ENCODE results near the gene MOB3A. TPM values are rescaled to one million over a fixed set of nuclear protein-coding genes. Genes with fewer than 3 reads are reported as not detected.

Gene MOB3A
- polyA plus RNA-seq, 1 donor (not counting 4 experiments of a cell fraction or from before 2014, with no cell fraction given): 34.2 TPM

GRCh38 chr19:2122982-2123381, 26.9 kb upstream of the MOB3A start:
- H3K9me1 ChIP-seq (ENCODE audit: control insufficient read depth, extremely low read depth, insufficient read depth, low read length): no peaks in the 10 kb centered on the region
- no peaks in the 10 kb centered on the region for H3K4me1 ChIP-seq (ENCODE audit: control insufficient read depth, extremely low read depth, insufficient read depth, low read length)
- no peak overlapping the region for H3K4me2 ChIP-seq (ENCODE audit: control insufficient read depth, extremely low read depth, insufficient read depth, low read depth, low read length)
- FAIRE-seq (no peak), DNase-seq (ENCODE audit: low read depth, low spot score) (no peak)
- no peaks in the 10 kb centered on the region for H3K27me3 ChIP-seq (ENCODE audit: control insufficient read depth, extremely low read depth, insufficient read depth, low read length)
- TF ChIP-seq CTCF (optimal IDR thresholded peaks at IDR 0.05 in 1 of 3, IDR thresholded peaks at IDR 0.05 in 1 of 3, conservative IDR thresholded peaks at IDR 0.05 in 1 of 3; ENCODE audit: extremely low read depth in 1 of 3, insufficient read depth in 2 of 3, low read length in 3 of 3) (no peak), EZH2 (IDR thresholded peaks at IDR 0.05; ENCODE audit: low read length) (no peak)
- dilution Hi-C loops (cut with MboI; ENCODE audit: extremely low pct_ligation_motif_present, low sequenced_read_pairs): no loop called here
- H3K79me2 ChIP-seq (ENCODE audit: control insufficient read depth, insufficient read depth, low read length): peaks cover 8% of the 10 kb centered on the region
- no peak overlapping the region for H2AFZ ChIP-seq (ENCODE audit: control insufficient read depth, low read length)
- H3K36me3 ChIP-seq (ENCODE audit: control insufficient read depth in 2 of 2, extremely low read depth in 1 of 2, insufficient read depth in 2 of 2, low read length in 2 of 2): peaks cover 43 to 46% of the 10 kb centered on the region in 2 experiments
- no peaks in the 10 kb centered on the region for H3K9me3 ChIP-seq (ENCODE audit: control insufficient read depth, low read depth, low read length)
- no peak overlapping the region for H3K9ac ChIP-seq (ENCODE audit: control insufficient read depth, extremely low read depth, insufficient read depth, low read length)
- H4K20me1 ChIP-seq (ENCODE audit: control insufficient read depth, extremely low read depth, insufficient read depth, low read length): peaks cover 1% of the 10 kb centered on the region
- H3K4me3 ChIP-seq (ENCODE audit: control insufficient read depth in 2 of 3, extremely low read depth in 1 of 3, insufficient read depth in 2 of 3, low read depth in 1 of 3, low read length in 3 of 3): no peak overlapping the region
- no peak overlapping the region for H3K27ac ChIP-seq (ENCODE audit: control insufficient read depth, insufficient read depth, low read length)

GRCh38 chr19:2122251-2122650, 26.1 kb upstream of the MOB3A start:
- no peaks in the 10 kb centered on the region for H3K4me1 ChIP-seq (ENCODE audit: control insufficient read depth, extremely low read depth, insufficient read depth, low read length)
- no peak overlapping the region for H3K9ac ChIP-seq (ENCODE audit: control insufficient read depth, extremely low read depth, insufficient read depth, low read length)
- H3K9me3 ChIP-seq (ENCODE audit: control insufficient read depth, low read depth, low read length): no peaks in the 10 kb centered on the region
- no peak overlapping the region for H3K27ac ChIP-seq (ENCODE audit: control insufficient read depth, insufficient read depth, low read length)
- no peak overlapping the region for H3K4me2 ChIP-seq (ENCODE audit: control insufficient read depth, extremely low read depth, insufficient read depth, low read depth, low read length)
- H4K20me1 ChIP-seq (ENCODE audit: control insufficient read depth, extremely low read depth, insufficient read depth, low read length): no peaks in the 10 kb centered on the region
- H3K79me2 ChIP-seq (ENCODE audit: control insufficient read depth, insufficient read depth, low read length): peaks cover 5% of the 10 kb centered on the region
- no peaks in the 10 kb centered on the region for H3K27me3 ChIP-seq (ENCODE audit: control insufficient read depth, extremely low read depth, insufficient read depth, low read length)
- H2AFZ ChIP-seq (ENCODE audit: control insufficient read depth, low read length): no peak overlapping the region
- H3K4me3 ChIP-seq (ENCODE audit: control insufficient read depth in 2 of 3, extremely low read depth in 1 of 3, insufficient read depth in 2 of 3, low read depth in 1 of 3, low read length in 3 of 3): no peak overlapping the region
- TF ChIP-seq CTCF (optimal IDR thresholded peaks at IDR 0.05 in 1 of 3, IDR thresholded peaks at IDR 0.05 in 1 of 3, conservative IDR thresholded peaks at IDR 0.05 in 1 of 3; ENCODE audit: extremely low read depth in 1 of 3, insufficient read depth in 2 of 3, low read length in 3 of 3) (no peak), EZH2 (IDR thresholded peaks at IDR 0.05; ENCODE audit: low read length) (no peak)
- FAIRE-seq (no peak), DNase-seq (ENCODE audit: low read depth, low spot score) (no peak)
- H3K36me3 ChIP-seq (ENCODE audit: control insufficient read depth in 2 of 2, extremely low read depth in 1 of 2, insufficient read depth in 2 of 2, low read length in 2 of 2): peaks cover 42 to 49% of the 10 kb centered on the region in 2 experiments
- H3K9me1 ChIP-seq (ENCODE audit: control insufficient read depth, extremely low read depth, insufficient read depth, low read length): no peaks in the 10 kb centered on the region
- dilution Hi-C loops (cut with MboI; ENCODE audit: extremely low pct_ligation_motif_present, low sequenced_read_pairs): no loop called here
